Ureter (tissue), 1 donor: Measurements from ENCODE around the gene PEX11A. TPM values are rescaled to one million over a fixed set of nuclear protein-coding genes. Genes with fewer than 3 reads are reported as not detected.
"Not testable (repeated sequence)": the region's sequence is repeated elsewhere in the genome, so short reads cannot be mapped to it uniquely, and the experiment has no call there.

ENCODE experiments used
- DNase-seq: peaks from one replicate; pipeline ENCODE4 v3.0.0-alpha.2; 2020; ENCODE audit warnings: low spot score
- total RNA-seq: library from RNA; stranded (reverse); gene quantifications from one replicate; pipeline ENCODE4 v1.2.4, GENCODE V29; 2023
- donor health status: DM: yes; HTN: yes; CAD: no.

PEX11A gene
- total RNA-seq = 25.2 TPM

- DNase-seq = peak; percentile 92
These were observed at the start of gene PEX11A, which contains the start of gene WDR93 for GRCh38 chr15:89690276-89691218. Gene PEX11A, minus strand, starts transcription at chr15:89690754. Its CDS starts 122 bp downstream, at chr15:89690632. Gene WDR93, plus strand, starts transcription at chr15:89690811. Its CDS starts 10,936 bp downstream, at chr15:89701747.

- DNase-seq = peak; percentile 71
These were observed 49.6 kb upstream of the PEX11A start for GRCh38 chr15:89740137-89740536.

GRCh38 chr15:89735773-89736172 is 45.2 kb upstream of the PEX11A start:
- DNase-seq = no peak

GRCh38 chr15:89732451-89733172 is 42.1 kb upstream of the PEX11A start:
- no peak for DNase-seq

- no peak for DNase-seq
These were observed 40.7 kb upstream of the PEX11A start for GRCh38 chr15:89731275-89731674.

- DNase-seq = no peak
These were observed 37.7 kb upstream of the PEX11A start for GRCh38 chr15:89728254-89728653.

GRCh38 chr15:89725064-89725463 is 34.5 kb upstream of the PEX11A start:
- no peak for DNase-seq

- no peak for DNase-seq
These were observed 34.1 kb upstream of the PEX11A start for GRCh38 chr15:89724621-89725020.

GRCh38 chr15:89723031-89723430 is 32.5 kb upstream of the PEX11A start:
- DNase-seq = no peak

- no peak for DNase-seq
These were observed 24.2 kb upstream of the PEX11A start for GRCh38 chr15:89714775-89715174.

- DNase-seq = no peak
These were observed 17.0 kb upstream of the PEX11A start for GRCh38 chr15:89707577-89707976.

GRCh38 chr15:89704411-89704810 is 13.9 kb upstream of the PEX11A start:
- DNase-seq = no peak

GRCh38 chr15:89695198-89695597 is 4.6 kb upstream of the PEX11A start:
- no peak for DNase-seq

GRCh38 chr15:89693696-89694095 is 3.1 kb upstream of the PEX11A start:
- DNase-seq = no peak

- no peak for DNase-seq
These were observed 2.5 kb upstream of the PEX11A start for GRCh38 chr15:89693091-89693490.

- not testable (repeated sequence) for DNase-seq
These were observed 651 bp downstream of the PEX11A start for GRCh38 chr15:89689930-89690275.

- no peak for DNase-seq
These were observed 4.0 kb downstream of the PEX11A start for GRCh38 chr15:89686522-89686921.

GRCh38 chr15:89685995-89686394 is 4.6 kb downstream of the PEX11A start:
- DNase-seq = no peak

- no peak for DNase-seq
These were observed 9.4 kb downstream of the PEX11A start for GRCh38 chr15:89681146-89681545.

GRCh38 chr15:89680282-89680873 is 10.2 kb downstream of the PEX11A start:
- DNase-seq = peak; percentile 82

GRCh38 chr15:89679212-89679611 is 11.3 kb downstream of the PEX11A start, which contains the start of gene PLIN1:
Gene PLIN1, minus strand, starts transcription at chr15:89679367. Its CDS starts 1,878 bp downstream, at chr15:89677489.
- no peak for DNase-seq

- DNase-seq = peak; percentile 17
These were observed 13.2 kb downstream of the PEX11A start for GRCh38 chr15:89677381-89677780.
